A549 treated with GW870086 at 1 μM for 4 hours (cell line): ENCODE data around the gene ZNF454. TPM values are rescaled to one million over a fixed set of nuclear protein-coding genes. Genes with fewer than 3 reads are reported as not detected.

Experiments
- total RNA-seq: library from RNA; stranded (reverse); fragments of 200-300 nt; extraction: Qiagen RNA extraction; gene quantifications from 5 replicates; pipeline ENCODE4 v1.2.3, GENCODE V29; 2022; ENCODE audit warnings: low read depth

Gene ZNF454
- not detected in 5 replicates for total RNA-seq

GRCh38 chr5:178940569-178941360 is at the start of gene ZNF454:
ZNF454 (plus strand) TSS chr5:178941198; CDS start chr5:178942792, 1,594 bp downstream.

GRCh38 chr5:178895615-178896571 is 45.1 kb upstream of the ZNF454 start, which contains the start of gene ZFP2:
ZFP2 (plus strand) TSS chr5:178895913; CDS start chr5:178931314, 35,401 bp downstream.

GRCh38 chr5:178994580-178995340 is 53.8 kb downstream of the ZNF454 start, which contains the start of gene GRM6:
GRM6 (minus strand) TSS chr5:178995320; CDS start chr5:178994944, 376 bp downstream.

Other genes starting within 250 kb of the ZNF454 start
- gene ZNF354A, start 210.5 kb upstream of the ZNF454 start, total RNA-seq: 5.7 to 8.2 TPM (median 7.9 TPM) in 5 replicates
- 3.2 to 5.4 TPM (median 5.0 TPM) in 5 replicates for gene ZNF354B, start 81.2 kb upstream of the ZNF454 start, total RNA-seq
- not detected in 5 replicates for gene ZFP2, start 45.3 kb upstream of the ZNF454 start, total RNA-seq
- gene GRM6, start 54.1 kb downstream of the ZNF454 start, total RNA-seq: not detected in 5 replicates
- gene ZNF879, start 82.6 kb downstream of the ZNF454 start, total RNA-seq: 0.51 to 1.1 TPM (median 0.90 TPM) in 5 replicates
- gene ZNF354C, start 119.2 kb downstream of the ZNF454 start, total RNA-seq: 0.50 to 1.0 TPM (median 0.70 TPM) in 5 replicates